Measurements from ENCODE around the gene AP2A2.
"Not testable (repeated sequence)": the region's sequence is repeated elsewhere in the genome, so short reads cannot be mapped to it uniquely, and the experiment has no call there.

Gene AP2A2

DNA sequence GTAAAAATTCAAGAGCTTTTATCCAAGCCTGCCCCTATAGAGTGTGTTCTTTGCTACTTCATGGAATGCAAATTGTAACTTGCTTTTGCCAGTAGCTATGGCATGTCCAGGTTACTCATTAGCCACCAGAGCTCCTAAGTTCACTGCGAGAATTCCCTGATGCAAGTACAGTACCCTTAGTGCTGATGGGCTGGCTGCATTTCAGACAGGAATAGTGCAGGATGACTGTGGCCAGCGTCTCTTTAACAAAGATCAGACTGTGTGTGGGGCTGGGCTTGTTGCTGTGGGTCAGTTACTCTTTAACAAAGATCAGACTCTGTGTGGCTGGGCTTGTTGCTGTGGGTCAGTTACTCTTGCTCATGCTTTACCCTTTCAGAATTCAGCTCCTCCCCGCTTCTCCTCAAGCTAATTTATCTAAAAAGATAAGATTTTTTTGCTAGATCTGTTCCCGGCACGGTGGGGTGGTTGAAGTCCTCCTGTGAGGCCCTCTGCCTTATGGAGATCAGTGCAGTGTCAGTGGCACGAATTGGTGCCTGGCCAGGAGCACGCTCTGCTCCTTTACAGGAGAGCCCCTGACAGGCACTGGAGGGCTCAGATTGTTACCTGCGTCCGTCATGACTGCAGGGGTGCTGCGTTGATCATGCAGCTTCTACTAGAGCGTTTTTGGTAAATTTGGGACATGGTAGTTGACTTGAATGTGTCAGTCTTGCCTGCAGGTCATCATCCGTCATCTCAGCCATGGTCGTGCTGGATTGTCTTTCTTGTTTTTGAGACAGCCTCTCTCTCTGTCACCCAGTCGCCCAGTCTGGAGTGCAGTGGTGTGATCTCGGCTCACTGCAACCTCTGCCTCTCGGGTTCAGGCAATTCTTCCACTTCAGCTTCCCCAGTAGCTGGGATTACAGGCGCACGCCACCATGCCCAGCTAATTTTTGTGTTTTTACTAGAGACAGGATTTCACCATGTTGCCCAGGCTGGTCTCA, 27.0 kb downstream of the AP2A2 start:
- in situ Hi-C loops (cut with HindIII; ENCODE audit: low sequenced_read_pairs), result no loop called here

DNA sequence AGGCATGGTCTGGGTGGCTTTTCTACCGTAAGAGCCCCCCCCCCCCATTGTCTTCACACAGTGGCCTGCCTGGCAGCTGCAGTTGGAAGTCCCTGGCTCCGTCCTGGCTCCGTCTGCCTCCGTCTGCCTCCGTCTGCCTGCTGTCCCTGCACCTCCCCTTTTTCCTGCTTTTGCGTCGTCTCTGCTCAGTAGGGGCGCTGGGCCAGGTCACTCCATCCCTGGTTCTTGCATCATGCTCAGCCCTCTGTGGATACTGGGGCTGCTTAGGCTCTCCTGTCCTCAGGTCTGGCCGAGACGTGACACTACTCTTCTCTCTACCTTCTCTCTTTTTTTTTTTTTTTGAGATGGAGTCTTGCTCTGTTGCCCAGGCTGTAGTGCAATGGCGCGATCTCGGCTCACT, 27.8 kb downstream of the AP2A2 start:
- in situ Hi-C loops (cut with HindIII; ENCODE audit: low sequenced_read_pairs), result no loop called here

DNA sequence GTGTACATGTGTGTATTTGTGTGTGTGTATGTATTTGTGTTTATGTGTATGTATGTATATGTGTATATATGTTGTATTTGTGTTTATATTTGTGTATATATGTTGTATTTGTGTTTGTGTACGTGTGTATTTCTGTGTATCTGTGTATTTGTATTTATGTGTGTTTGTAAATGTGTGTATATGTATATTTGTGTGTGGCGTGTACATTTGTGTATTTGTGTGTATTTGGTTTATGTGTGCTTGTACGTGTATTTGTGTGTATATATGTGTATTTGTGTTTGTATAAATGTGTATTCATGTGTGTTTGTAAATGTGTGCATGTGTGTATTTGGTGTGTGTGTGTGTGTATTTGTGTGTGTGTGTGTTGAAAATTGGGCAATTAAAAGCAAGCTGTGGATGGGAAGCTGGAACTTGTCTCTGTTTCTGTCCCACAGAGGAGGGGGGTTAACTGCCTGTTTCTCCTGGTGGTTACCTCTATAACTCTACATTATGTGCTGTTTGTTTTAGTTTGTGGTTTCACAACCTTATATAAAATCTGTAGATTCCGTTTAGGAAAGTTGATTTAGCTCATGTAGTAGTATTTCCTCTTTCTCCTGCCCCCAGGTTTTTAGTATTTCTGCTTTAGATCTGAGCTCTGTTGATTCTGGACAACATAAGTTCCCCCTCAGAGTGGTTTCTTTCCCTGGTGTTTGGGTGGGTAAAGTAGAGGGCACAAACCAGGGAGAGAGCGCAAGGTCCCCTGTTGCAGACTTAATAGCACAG, 28.9 kb downstream of the AP2A2 start:
- in situ Hi-C loops (cut with HindIII; ENCODE audit: low sequenced_read_pairs), result no loop called here

DNA sequence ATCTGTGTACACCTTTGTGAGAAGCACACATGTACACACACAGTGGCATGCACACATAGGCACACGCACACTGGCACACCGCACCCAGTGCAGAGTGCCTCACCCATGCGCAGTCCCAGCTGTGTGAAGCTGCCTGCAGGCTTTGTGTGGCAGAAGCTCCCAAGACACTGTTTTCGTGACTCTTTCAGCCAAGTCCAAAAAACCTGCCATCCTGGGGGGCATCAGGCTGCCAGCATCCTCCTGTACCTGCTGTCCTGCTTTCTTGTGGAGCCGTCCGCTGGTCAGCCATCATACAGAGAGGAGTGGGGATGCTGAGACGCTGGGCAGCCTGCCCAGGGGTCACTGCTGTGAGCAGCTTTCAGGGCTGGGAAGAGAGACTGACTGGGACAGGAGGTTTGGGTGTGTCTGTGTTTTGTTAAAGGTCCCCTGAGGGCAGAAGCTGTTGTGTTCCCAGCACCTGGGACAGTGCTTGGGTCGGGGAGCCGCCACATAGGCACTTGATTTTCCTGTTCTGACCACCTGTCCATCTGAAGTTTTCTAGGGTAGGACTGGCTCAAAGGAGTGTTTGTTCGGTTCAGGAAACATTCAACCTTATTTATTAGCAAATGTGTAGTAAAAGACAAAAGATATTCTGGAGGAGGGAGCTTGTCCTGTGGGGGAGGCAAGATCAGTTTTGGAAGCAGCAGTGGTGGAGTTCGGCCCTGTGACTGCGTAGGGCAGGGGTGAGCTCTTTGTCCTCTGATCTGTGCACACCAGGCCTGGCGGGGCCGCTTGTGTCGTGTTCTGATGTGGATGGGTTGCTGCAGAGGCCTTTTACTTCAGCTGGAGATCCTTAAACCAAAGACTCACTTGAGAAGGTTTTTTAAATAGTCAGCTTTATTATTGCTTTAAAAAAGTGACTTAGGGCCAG, 29.7 kb downstream of the AP2A2 start:
- in situ Hi-C loops (cut with HindIII; ENCODE audit: low sequenced_read_pairs), result no loop called here

DNA sequence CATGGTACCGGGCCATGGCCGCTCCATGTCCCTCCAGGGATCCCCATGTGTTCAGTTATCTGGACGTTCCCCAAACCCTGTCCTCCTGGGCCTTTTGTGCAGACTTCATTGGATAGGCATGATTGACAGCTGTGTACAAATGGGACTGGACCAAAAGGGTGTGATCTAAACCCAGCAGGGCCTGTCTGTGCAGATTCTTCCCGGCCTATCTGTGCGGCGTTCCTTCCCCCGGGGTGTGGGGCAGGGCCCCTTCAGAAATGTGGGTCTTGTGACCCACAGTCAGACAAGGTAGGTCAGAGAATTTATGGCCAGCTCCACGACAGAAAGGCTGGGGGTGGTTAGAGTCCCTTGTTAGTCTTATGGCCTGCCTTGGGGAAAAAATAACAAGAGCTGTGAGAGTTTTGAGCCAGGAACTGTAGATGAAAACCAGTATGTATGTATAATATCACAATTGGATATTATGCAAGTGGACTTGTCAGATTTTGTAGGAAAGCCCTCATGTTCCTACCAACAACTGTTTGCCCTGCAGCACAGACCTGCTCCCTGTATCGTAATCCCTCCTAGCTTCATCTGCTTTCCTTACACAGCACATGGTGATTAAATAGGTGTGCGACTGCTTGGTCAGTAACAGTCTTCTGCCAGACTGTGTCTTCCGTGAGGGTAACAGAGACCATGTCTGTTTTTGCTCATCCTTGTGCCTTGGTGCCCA, 31.7 kb downstream of the AP2A2 start:
- in situ Hi-C loops (cut with HindIII; ENCODE audit: low sequenced_read_pairs), result no loop called here

DNA sequence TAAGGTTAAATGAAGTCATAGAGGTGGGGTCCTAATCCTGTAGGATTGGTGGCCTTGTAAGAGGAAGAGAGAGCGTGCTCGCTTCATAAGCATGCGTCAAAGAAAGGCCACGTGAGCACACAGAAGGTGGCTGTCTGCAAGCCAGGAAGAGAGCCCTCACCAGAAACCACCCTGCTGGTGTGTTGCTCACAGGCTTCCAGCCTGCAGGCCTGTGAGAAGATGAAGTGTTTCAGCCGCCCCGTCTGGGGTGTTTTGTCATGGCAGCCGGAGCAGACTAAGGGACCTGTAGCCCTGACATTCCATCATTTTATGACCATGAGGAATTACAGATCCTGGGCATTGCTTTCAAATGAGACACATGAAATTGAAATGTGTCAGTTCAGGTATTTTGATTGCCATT, 32.4 kb downstream of the AP2A2 start:
- in situ Hi-C loops (cut with HindIII; ENCODE audit: low sequenced_read_pairs), result no loop called here

DNA sequence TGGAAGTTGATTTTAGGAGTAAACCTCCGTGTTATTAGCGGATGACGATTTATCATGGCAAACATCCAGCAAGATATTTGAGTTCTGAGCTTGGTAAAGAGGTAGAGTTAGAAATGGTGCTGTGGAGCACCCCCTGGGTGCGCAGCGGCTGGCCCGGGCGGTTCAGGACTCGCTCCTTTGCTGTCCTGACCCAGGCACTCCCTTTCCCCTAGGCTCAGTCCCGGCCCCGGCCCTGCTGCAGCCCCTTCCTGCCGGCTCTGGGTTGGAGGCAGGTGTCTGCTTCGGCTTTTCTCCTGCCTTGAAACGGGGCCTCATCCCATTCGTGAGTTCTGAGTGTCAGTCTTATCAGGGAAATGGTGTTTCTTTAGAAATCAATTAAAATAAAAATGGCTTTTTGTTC, 33.4 kb downstream of the AP2A2 start:
- in situ Hi-C loops (cut with HindIII; ENCODE audit: low sequenced_read_pairs), result no loop called here

DNA sequence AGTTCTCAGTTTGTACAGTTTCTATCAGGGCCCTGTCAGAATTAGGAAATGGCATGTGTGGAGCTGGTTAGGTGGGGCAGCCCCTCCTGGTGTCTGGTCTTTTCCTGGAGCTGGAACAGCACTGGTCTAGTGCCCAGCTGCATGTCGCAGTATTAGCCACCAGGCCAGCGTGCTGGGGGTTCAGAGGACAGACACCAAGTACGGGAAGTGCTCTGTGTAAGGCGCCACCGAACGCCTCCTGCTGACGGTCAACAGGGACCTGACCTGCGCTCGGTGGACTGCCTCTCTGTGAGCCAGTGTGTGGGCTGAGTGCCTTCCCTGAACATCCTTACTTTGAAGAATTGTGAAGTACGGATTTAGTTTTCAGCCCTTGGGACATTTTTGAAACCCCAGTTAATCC, 33.9 kb downstream of the AP2A2 start:
- in situ Hi-C loops (cut with HindIII; ENCODE audit: low sequenced_read_pairs), result no loop called here

DNA sequence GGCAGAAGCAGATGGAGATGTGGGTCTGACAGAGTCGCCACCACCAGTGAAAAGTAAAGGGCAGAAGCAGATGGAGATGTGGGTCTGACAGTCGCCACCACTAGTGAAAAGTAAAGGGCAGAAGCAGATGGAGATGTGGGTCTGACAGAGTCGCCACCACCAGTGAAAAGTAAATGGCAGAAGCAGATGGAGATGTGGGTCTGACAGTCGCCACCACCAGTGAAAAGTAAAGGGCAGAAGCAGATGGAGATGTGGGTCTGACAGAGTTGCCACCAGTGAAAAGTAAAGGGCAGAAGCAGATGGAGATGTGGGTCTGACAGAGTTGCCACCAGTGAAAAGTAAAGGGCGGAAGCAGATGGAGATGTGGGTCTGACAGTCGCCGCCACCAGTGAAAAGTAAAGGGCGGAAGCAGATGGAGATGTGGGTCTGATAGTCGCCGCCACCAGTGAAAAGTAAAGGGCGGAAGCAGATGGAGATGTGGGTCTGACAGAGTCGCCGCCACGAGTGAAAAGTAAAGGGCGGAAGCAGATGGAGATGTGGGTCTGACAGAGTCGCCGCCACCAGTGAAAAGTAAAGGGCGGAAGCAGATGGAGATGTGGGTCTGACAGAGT, 35.7 kb downstream of the AP2A2 start:
- in situ Hi-C loops (cut with HindIII; ENCODE audit: low sequenced_read_pairs), result not testable (repeated sequence)

DNA sequence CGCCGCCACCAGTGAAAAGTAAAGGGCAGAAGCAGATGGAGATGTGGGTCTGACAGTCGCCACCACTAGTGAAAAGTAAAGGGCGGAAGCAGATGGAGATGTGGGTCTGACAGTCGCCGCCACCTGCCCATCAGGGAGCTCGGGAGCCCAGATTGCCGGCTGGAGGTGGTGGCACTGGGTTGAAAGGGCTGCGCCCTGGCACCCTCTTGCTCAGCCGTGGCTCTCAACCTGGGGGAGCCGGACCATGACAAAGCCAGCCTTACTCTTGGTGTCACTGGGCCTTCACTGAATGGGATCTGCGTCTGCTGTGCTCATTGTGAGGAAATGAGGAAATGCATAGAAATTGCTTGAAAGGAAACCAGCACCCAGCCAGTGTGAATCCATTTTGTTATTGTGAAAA, 36.3 kb downstream of the AP2A2 start:
- in situ Hi-C loops (cut with HindIII; ENCODE audit: low sequenced_read_pairs), result no loop called here

DNA sequence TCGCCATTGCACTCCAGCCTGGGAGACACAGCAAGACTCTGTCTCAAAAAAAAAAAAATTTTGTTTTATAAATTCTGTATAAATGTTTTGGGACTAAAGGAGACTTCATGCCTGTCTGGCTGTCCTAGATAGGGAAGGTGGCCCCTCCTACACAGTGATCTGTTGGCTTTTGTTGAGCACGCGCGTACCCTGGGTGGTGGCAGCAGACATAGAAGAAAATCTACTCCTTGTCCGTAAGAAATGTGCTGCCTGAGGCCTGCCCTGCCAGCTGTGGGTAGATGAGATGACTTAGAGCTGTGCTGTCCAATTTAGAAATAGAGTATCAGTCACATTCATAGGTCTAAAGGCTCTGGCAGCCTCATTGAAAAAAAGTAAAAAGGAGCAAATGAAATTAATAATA, 37.0 kb downstream of the AP2A2 start:
- in situ Hi-C loops (cut with HindIII; ENCODE audit: low sequenced_read_pairs), result no loop called here

DNA sequence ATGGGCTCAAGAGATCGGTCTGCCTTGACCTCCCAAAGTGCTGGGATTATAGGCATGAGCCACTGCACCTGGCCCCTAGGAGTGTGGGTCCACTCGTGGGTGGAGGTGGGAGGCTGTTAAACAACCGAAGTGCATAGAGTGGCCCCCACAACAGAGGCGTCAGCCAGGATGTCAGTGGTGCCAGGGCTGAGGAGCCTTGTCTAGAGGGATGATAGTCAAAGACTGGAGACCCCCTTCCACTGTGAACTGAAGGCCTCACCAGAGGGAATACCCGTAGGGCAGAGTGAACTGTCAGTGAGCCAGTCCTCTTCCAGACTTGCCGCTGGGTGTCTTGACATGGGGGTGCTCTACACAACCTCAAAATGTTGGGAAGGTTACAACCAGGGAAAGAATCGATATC, 38.2 kb downstream of the AP2A2 start:
- in situ Hi-C loops (cut with HindIII; ENCODE audit: low sequenced_read_pairs), result no loop called here

DNA sequence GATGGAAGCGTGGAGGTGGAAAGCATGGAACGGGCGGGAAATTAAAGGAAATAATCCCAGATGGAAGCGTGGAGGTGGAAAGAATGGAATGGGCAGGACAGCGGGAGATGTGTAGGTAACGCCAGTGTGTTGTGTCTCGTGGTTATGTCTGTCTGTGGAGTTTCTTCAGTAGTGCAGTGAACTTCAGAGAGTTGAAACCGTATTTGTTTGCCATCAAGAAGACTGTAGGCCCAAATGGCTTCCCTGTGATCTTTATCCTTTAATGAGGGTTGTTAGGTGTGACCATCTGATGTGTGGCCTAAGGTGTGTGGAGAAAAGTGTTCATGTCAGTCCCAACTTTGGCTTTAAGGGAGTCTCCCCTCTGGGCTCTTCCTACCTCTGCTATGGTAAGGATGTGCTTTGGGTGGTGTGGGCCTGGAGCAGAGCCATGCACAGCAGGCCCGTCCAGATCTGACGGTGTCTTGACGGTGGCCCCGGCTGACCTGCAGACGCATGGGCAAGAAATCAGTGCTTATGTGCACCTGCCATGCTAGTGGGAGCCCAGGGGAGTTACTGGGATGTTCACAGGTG, 39.6 kb downstream of the AP2A2 start:
- in situ Hi-C loops (cut with HindIII; ENCODE audit: low sequenced_read_pairs), result no loop called here

DNA sequence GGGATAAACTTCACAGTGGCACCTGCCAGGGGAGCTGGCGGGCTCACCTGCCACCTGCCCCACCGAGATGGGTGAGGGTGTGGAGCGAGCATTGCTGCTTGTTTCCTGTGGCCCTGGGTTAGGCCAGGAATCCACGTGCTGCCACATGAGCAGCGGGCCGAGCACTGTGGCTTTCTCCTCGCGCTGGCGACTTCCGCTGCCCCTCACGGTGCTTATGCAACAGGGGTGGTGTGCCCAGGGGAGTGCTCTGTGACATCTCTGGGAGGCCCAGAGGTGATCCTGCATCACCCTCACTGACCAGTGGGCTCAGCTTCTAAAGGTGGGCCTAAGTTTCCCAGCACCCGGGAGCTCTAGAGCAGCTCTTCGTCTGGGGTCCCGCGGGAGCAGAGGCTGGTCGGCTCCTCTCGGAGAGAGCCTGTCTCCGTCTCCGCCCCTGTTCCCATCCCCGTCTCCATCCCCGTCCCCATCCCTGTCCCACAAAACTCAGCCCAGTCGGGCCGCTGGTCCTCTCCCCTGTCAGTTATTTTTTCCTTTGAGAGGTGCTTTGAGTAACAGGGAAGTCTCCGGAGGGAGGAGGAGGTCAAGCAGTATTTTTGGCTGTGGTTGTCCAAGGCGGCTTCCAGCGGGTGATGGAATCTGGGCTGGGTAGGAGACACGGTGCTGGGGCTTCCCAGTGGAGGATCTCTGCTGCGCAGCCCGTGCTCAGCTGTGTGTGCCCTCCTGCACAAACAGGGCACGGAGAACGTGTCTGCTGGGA, 42.5 kb downstream of the AP2A2 start:
- in situ Hi-C loops (cut with HindIII; ENCODE audit: low sequenced_read_pairs), result no loop called here

DNA sequence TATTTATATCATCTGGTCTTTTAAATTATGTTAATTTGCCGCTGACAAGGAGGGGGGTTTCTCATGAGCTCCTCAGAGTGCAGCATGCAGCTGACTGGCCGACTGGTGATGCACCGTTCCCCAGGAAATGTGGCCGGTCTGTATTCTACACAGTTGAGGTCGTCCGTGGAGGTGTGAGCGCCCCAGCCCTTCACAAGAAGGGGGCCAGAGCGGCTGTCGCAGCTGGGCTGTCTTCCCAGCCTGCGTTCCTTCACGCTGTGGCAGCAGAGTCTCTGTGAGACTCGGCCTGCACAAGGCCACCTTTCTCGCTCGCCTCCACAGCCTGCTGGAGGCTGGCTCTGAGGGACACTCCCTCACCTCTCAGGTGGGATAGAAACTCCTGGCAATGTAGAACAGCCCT, 43.2 kb downstream of the AP2A2 start:
- in situ Hi-C loops (cut with HindIII; ENCODE audit: low sequenced_read_pairs), result no loop called here

DNA sequence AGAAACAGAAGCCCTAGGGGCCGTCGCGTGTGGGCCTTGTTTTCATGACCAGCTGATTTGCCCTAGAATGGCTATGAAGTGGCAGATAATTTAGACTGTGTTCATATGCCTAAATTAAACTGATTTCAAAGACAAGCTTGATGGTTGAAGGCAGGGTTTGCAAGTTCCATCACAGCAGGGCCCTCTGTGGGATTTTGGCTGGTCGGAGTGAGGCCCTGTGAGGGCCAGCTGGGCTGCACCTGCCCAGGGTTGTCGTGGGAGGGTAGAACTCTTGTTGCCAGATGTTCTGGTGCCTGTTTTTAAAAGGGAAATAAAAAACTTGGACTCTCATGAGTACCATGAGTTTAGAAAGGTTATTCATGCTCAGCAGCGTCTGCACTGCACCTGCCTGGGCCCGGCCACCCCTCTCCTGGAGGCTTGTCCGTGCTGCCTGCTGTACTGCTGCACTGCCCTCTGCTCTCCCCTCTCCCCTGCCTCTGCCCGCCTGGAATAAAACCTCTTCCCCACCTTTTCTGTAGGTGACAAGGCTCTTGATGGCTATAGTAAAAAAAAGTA, 44.1 kb downstream of the AP2A2 start:
- in situ Hi-C loops (cut with HindIII; ENCODE audit: low sequenced_read_pairs), result no loop called here

DNA sequence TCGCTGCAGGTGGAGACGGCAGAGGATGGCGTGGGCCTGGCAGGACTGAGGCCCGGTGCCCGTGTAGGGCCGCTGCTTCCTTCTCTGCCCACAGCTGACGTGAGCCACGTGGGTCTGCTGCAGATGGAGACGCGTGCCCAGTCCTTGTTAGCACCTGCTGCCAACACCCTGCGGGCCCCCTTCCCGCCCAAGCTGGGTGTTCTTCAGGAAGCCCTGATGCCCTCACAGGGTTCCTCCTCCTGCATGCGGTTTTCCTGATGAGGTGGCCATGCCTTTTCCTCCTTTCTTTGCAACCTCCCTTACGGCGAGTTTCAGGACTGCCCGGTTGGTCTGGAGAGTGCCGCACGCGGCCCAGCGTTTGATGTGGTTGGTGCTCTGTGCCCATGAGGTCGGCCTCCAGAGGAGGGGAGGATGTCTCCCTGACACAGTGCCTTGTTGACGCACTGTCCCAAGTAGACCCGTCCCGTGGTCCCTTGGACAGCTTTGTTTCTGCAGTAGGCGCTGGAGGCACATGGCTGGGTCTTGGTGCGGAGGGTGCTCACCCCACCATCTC, 44.7 kb downstream of the AP2A2 start:
- in situ Hi-C loops (cut with HindIII; ENCODE audit: low sequenced_read_pairs), result no loop called here

DNA sequence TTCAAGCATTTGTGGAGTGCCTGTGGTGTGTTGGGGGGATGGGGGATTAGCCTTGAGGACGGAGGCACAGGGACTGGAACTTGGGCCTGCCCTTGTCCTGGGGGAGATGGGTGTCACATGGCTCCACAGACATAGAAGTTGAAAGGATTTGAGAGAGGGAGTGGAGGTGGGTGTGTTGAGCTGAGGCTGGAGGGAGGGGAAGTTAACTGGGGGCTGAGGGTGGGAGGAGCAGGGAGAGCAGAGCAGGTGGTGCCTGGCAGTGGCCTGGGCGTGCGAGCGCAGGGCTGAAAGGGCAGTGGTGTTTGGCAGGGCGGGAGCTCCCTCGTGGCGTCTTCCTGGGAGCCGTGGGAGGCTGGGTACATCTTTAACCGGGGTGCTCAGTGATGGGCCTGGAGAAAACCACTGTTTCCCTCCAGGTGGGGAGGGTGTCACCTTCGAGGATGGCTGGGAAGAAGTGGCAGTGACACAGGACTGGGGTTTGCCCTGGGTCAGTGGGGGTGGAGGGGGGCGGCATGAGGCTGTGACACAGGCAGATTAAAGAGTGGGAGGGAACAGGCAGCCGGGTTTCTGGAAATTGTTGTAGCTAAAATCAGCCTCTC, 45.5 kb downstream of the AP2A2 start:
- in situ Hi-C loops (cut with HindIII; ENCODE audit: low sequenced_read_pairs), result no loop called here
